NCI-H187 (cell line): ENCODE measurements around the gene FXYD3.
"Not testable (repeated sequence)": the region's sequence is repeated elsewhere in the genome, so short reads cannot be mapped to it uniquely, and the experiment has no call there.

Source experiments
- DNase-seq, 2 experiments: peaks; one replicate each; lab custom pipeline; 2025; lab: John Stamatoyannopoulos, UW

FXYD3 gene

DNA sequence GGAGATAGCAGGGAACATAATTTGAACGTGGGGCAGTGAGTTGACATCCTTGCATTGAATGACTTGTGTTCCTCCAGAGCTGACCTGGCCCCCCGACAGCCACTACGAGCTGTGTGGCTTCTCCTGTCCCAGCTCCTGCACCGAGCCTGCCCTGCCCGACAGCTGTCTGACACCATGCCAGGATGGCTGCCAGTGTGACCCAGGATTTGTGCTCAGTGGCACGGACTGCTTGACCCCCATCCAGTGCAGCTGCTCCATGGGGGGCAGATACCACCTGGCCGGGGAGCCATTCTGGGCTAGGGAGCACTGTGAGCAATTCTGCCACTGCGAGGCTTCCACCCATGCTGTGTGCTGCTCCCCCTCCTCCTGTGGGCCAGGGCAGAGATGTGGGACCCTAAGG, 29.2 kb upstream of the FXYD3 start:
- no peak for DNase-seq

- no peak for DNase-seq
These were observed 28.2 kb upstream of the FXYD3 start for GRCh38 chr19:35087393-35087792.

DNA sequence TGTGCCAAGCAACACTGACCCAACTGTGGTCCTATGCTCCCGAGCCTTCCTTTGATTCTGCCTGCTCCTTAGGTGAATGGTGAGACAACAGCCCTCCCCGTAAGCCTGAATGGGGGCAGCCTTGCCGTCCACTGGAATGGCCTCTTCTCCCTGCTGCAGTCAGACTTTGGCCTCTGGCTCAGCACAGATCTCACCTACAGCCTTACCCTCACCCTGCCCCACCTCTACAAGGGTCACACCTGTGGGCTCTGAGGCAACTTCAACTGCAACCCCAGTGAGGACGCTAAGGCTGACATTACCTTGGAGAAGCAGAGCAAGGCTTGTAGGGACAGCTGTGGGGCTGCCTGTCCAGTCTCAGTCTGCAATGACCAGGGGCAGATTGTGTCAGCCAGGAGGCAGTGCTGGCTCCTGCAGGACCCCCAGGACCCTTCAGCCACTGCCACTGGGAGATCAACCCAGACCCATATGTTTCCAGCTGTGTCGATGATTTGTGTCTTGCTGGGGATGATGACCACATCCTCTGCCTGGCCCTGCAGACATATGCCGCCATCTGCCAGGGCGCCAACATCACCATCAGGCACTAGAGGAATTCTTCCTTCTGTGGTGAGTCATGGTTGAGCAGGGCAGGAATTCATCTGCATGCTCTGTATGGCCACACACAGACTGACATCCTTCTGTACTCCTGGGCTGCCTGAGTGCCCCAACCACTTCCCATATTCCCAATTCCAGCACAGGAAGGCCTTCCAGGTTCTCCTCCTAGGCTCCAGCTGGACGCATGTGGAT, 27.3 kb upstream of the FXYD3 start:
- no peak for DNase-seq

GRCh38 chr19:35089554-35089953, 26.1 kb upstream of the FXYD3 start:
- DNase-seq, result no peak

DNA sequence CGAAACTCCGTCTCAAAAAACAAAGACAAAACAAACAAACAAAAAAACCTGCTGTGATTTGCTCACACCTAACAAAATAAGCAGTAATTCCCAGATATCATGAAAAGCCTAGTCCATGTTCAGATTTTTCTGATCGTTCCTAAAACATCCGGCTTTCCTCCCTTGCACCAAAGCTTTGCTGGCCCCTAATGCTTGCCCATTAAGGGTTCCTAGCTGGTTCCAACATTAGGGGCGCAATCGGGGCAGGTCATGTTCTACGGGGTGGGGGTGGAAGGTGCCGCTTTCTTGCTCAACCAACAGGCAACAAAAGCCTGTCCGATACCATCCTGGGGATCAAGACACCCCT, 25.5 kb upstream of the FXYD3 start:
- no peak for DNase-seq

DNA sequence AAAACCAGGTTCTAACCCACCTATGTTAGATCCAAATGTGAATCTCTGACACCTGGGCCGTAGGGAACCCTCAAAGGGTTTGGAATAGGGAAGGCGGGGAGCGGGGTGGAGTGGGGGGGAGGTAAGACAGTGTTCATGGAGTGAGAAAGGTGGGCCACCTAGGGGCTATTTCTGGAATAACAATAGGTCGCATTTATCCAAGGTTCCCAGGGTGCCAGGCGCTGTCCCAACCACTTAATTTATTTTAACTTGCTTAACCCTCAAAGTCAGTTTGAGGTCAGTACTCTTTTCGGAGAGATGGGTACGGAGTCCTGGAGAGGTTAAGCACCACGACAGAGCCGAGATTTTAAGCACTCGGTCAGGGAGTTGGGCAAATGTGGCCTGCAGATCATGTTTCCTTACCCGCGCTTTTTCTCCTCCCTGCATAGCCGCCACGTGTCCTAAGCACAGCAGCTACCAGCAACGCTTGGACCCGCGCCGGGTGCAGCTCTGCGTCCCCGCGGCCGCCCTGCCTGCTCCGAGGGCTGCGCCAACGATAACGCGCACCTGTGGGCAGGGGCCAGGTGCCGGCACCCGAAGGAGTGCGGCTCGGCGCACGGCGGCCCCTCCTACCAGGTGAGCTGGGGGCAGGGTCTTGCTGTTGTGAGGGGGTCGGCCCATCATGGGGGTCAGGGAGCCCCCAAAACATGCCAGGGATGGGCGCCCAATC, 25.0 kb upstream of the FXYD3 start:
- DNase-seq, result no peak

GRCh38 chr19:35093430-35093829, 22.2 kb upstream of the FXYD3 start:
- DNase-seq, result no peak

DNA sequence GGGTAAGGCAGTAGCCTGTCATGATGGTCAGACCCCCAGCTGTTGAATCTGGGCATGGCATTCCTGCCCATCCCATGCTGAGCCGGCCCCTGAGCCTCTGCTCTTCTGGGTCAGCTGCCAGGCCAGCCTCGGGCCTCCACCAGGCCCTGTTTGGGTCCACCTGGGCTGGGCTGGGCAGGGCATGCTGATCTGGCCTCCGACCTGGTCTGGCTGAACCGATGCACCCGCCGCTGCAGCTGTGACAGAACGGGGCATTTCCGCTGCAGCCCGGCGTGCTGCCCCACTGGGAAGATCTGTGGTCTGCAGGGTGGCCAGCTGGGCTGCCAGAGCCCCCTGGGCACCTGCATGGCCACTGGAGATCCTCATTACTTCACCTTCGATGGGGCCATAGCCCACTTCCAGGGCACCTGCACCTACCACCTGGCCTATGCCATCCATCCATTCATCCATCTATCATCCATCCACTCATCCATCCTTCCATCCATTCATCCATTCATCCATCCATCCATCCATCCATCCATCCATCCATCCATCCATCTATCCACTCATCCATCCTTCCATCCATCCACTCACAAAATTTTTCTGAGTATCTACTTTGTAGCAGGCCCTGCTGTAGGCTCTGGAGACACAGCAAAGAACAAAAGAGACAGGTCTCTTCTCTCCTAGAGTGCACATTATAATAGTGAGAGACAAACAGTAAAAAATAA, 21.5 kb upstream of the FXYD3 start:
- DNase-seq, result no peak

GRCh38 chr19:35094656-35095055, 21.0 kb upstream of the FXYD3 start:
- no peak for DNase-seq

DNA sequence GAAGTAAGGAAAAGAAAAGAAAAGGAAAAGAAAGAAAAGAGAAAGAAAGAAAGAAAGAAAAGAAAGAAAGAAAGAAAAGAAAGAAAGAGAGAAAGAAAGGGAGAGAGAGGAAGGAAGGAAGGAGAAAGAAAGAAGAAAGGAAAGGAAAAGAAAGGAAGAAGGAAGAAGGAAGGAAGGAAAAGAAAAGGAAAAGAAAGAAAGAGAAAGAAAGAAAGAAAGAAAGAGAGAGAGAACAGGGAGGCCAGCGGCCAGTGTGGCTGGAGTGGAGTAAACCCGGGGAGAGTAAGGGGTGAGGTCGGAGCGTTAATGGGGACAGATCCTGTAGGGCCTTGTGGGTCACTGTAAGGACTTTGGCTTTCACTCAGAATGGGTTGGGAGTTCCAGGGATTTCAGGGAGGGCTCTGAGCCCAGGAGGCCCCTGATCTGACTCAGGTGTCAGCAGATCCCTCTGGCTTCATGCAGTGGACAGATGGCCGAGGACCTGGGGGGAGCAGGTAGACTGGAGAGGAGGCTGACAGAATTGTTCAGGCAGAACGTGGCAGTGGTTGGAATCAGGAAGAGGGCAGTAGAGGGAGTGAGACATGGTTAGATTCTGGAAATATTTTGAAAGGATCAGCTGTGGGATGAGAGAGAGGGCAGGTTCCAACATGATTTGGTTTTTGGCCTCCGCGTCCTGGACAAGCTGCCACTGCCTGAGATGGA, 19.8 kb upstream of the FXYD3 start:
- DNase-seq, result no peak

GRCh38 chr19:35098413-35099049, 17.1 kb upstream of the FXYD3 start:
- no peak for DNase-seq

GRCh38 chr19:35099155-35099896, 16.3 kb upstream of the FXYD3 start:
- no peak for DNase-seq

DNA sequence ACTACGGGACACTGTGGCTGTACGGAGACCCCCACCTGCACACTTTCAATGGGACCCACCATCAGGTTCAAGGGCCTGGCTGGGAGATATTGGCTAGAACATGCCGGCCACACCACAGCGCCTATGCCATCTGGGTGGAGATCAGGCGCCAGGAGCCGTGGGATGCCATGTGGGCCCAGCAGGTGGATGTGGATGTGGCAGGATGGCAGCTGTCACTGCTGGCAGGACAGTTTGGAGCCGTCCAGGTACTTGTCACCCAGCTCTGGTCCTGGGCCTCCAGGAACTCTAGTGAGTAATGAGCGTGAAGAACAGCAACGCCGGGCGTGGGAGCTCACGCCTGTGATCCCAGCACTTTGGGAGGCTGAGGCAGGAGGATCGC, 15.7 kb upstream of the FXYD3 start:
- DNase-seq, result no peak

- no peak for DNase-seq
These were observed 14.8 kb upstream of the FXYD3 start for GRCh38 chr19:35100588-35101533.

DNA sequence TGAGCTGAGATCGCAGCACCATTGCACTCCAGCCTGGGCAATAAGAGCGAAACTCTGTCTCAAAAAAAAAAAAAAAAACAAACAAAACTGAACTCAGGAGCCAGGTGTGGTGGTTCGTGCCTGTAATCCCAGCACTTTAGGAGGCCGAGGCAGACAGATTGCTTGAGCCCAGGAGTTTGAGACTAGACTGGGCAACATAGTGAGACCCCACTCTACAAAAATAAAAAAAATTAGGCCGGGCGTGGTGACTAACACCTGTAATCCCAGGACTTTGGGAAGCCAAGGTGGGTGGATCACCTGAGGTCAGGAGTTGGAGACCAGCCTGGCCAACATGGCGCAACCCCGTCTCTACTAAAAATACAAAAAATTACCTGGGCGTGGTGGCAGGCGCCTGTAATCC, 13.7 kb upstream of the FXYD3 start:
- DNase-seq, result not testable (repeated sequence)

DNA sequence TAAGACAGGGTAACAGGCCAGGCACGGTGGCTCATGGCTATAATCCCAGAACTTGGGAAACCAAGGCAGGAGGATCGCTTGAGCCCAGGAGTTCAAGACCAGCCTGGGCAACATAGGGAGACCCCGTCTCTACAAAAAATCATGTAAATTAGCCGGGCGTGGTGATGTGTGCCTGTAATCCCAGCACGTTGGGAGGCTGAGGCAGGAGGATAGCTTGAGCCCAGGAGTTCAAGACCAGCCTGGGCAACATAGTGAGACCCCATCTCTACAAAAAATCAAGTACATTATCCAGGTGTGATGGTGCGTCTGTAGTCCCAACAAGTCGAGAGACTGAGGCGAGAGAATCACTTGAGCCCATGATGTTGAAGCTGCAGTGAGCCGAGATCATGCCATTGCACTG, 12.0 kb upstream of the FXYD3 start:
- not testable (repeated sequence) for DNase-seq

GRCh38 chr19:35104361-35104760, 11.3 kb upstream of the FXYD3 start:
- DNase-seq, result no peak

- DNase-seq, result no peak
These were observed 10.6 kb upstream of the FXYD3 start for GRCh38 chr19:35105047-35105410.

GRCh38 chr19:35105411-35106290, 10.0 kb upstream of the FXYD3 start:
- DNase-seq, result no peak
